ENCODE results near the gene HPS6.

DNA sequence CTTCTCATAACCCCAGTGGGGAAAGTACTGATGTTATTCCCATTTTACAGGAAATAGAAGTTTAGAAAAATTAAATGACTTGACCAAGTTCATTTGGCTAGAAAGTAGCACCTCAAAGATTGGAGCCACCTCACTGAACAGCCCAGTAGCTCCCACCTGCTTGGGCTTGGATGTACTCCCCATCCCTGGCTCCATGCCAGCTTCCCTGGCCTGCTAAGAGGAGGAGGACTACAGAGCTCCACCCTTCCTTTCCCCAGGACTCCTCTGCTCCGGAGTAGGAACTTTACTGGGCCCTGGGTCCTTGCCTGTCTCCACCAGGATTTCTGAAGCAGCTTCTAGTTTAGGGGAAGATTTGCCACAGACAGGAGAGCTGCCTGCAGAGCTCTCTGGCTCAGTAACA, 3.1 kb downstream of the HPS6 start:
- TF ChIP-seq POLR2A (IDR thresholded peaks at IDR 0.05), result no peak
- TF ChIP-seq, protein P1, sequence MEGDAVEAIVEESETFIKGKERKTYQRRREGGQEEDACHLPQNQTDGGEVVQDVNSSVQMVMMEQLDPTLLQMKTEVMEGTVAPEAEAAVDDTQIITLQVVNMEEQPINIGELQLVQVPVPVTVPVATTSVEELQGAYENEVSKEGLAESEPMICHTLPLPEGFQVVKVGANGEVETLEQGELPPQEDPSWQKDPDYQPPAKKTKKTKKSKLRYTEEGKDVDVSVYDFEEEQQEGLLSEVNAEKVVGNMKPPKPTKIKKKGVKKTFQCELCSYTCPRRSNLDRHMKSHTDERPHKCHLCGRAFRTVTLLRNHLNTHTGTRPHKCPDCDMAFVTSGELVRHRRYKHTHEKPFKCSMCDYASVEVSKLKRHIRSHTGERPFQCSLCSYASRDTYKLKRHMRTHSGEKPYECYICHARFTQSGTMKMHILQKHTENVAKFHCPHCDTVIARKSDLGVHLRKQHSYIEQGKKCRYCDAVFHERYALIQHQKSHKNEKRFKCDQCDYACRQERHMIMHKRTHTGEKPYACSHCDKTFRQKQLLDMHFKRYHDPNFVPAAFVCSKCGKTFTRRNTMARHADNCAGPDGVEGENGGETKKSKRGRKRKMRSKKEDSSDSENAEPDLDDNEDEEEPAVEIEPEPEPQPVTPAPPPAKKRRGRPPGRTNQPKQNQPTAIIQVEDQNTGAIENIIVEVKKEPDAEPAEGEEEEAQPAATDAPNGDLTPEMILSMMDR (IDR thresholded peaks at IDR 0.05), result no peak

All from prostate gland (tissue), 2 donors.